GM23338 (cell line): ENCODE measurements around the gene KHDC3L. TPM values are rescaled to one million over a fixed set of nuclear protein-coding genes. Genes with fewer than 3 reads are reported as not detected.

Source experiments
- ATAC-seq: fragments of 200-7000 bp; cut with Tn5 transposase; 3 replicates; pipeline ENCODE4 v1.9.1; 2020
- DNase-seq: peaks from one replicate; pipeline ENCODE4 v3.0.0-alpha.2; 2015; ENCODE audit warnings: low spot score
- H2AFZ ChIP-seq: fragments of 200-600 bp; sonication (generic); 2 replicates; pipeline ENCODE4 v1.8.0; 2016; ENCODE audit warnings: antibody characterized with exemption, mild to moderate bottlenecking, moderate library complexity
- H3F3A ChIP-seq: fragments of 200-600 bp; sonication (generic); replicated peaks from 2 replicates; pipeline ENCODE4 v1.8.0; 2017; ENCODE audit warnings: antibody characterized with exemption, mixed run types, low read depth
- H3K27ac ChIP-seq: fragments of 200-600 bp; sonication (generic); 2 replicates; pipeline ENCODE4 v1.6.1; 2016; ENCODE audit warnings: low read depth
- H3K27me3 ChIP-seq: fragments of 200-600 bp; sonication (generic); 2 replicates; pipeline ENCODE4 v1.8.0; 2016; ENCODE audit warnings: mild to moderate bottlenecking, mixed run types, moderate library complexity; ENCODE audit not compliant: insufficient read depth
- H3K36me3 ChIP-seq: fragments of 200-600 bp; sonication (generic); 2 replicates; pipeline ENCODE4 v1.8.0; 2016; ENCODE audit warnings: mild to moderate bottlenecking; ENCODE audit not compliant: insufficient read depth
- H3K4me1 ChIP-seq: fragments of 200-600 bp; sonication (generic); 2 replicates; pipeline ENCODE4 v1.8.0; 2016; ENCODE audit warnings: mild to moderate bottlenecking, moderate library complexity; ENCODE audit not compliant: insufficient read depth
- H3K4me2 ChIP-seq: fragments of 200-600 bp; sonication (generic); 2 replicates; pipeline ENCODE4 v1.7.1; 2017; ENCODE audit warnings: mixed run types
- H3K4me3 ChIP-seq: fragments of 200-600 bp; sonication (generic); 2 replicates; pipeline ENCODE4 v1.6.1; 2016; ENCODE audit warnings: mixed run types
- H3K79me2 ChIP-seq: fragments of 200-600 bp; sonication (generic); replicated peaks from 2 replicates; pipeline ENCODE4 v1.8.0; 2017; ENCODE audit warnings: mild to moderate bottlenecking; ENCODE audit not compliant: insufficient read depth
- H3K9me2 ChIP-seq: fragments of 200-600 bp; sonication (generic); 2 replicates; pipeline ENCODE4 v1.8.0; 2017; ENCODE audit not compliant: insufficient read depth
- H4K20me1 ChIP-seq: fragments of 200-600 bp; sonication (generic); replicated peaks from 2 replicates; pipeline ENCODE4 v1.8.0; 2017; ENCODE audit warnings: mild to moderate bottlenecking; ENCODE audit not compliant: insufficient read depth
- H3K27ac Mint-ChIP-seq: 2 replicates; pipeline ENCODE4 v1.8.0; 2020; ENCODE audit warnings: inconsistent platforms, mild to moderate bottlenecking, moderate library complexity, mixed read lengths
- H3K27me3 Mint-ChIP-seq: 3 replicates; pipeline ENCODE4 v1.8.0; 2022; ENCODE audit warnings: low read depth, mild to moderate bottlenecking, moderate library complexity, mixed read lengths, inconsistent platforms; ENCODE audit not compliant: insufficient read depth, poor library complexity
- H3K36me3 Mint-ChIP-seq: 3 replicates; pipeline ENCODE4 v1.8.0; 2021; ENCODE audit warnings: low read depth, mild to moderate bottlenecking, inconsistent platforms, moderate library complexity, mixed read lengths
- H3K4me1 Mint-ChIP-seq: 3 replicates; pipeline ENCODE4 v1.8.0; 2020; ENCODE audit warnings: mild to moderate bottlenecking, inconsistent platforms, mixed read lengths
- H3K4me3 Mint-ChIP-seq: 3 replicates; pipeline ENCODE4 v1.8.0; 2021; ENCODE audit warnings: moderate library complexity, mild to moderate bottlenecking, inconsistent platforms, mixed read lengths
- H3K9me3 Mint-ChIP-seq: 3 replicates; pipeline ENCODE4 v1.8.0; 2020; ENCODE audit warnings: moderate library complexity, mild to moderate bottlenecking, inconsistent platforms, mixed read lengths
- CTCF ChIP-seq, 2 experiments: fragments of 200-600 bp in 1 of 2; sonication (generic) in 1 of 2; conservative IDR thresholded peaks; 2 replicates each; pipeline versions ENCODE4 v1.5.1 to v1.6.1; 2016 to 2017; ENCODE audit warnings: antibody characterized with exemption in 2 of 2, low read depth in 2 of 2, mild to moderate bottlenecking in 2 of 2, moderate library complexity in 1 of 2
- EZH2 ChIP-seq: fragments of 200-600 bp; sonication (generic); IDR thresholded peaks from one replicate; pipeline ENCODE4 v1.8.0; 2017; ENCODE audit warnings: antibody characterized with exemption, mild to moderate bottlenecking, low read depth; ENCODE audit not compliant: unreplicated experiment
- EZH2phosphoT487 ChIP-seq: fragments of 200-600 bp; sonication (generic); IDR thresholded peaks from one replicate; pipeline ENCODE4 v1.8.1; 2018; ENCODE audit warnings: antibody characterized with exemption; ENCODE audit not compliant: unreplicated experiment
- JUNB ChIP-seq: IDR thresholded peaks from one replicate; pipeline ENCODE4 v1.6.1; 2016; ENCODE audit warnings: antibody characterized with exemption; ENCODE audit not compliant: unreplicated experiment
- NANOG ChIP-seq: IDR thresholded peaks from 2 replicates; pipeline ENCODE4 v1.6.1; 2016; ENCODE audit warnings: antibody characterized with exemption, borderline replicate concordance
- REST ChIP-seq: IDR thresholded peaks from one replicate; pipeline ENCODE4 v1.6.1; 2018; ENCODE audit warnings: antibody characterized with exemption; ENCODE audit not compliant: unreplicated experiment
- STAT1 ChIP-seq: IDR thresholded peaks from one replicate; pipeline ENCODE4 v1.6.1; 2016; ENCODE audit warnings: antibody characterized with exemption; ENCODE audit not compliant: unreplicated experiment
- ZNF114 ChIP-seq: fragments of 250-450 bp; sonication (Bioruptor Pico); IDR thresholded peaks from 2 replicates; pipeline ENCODE4 v1.5.0; 2020; ENCODE audit warnings: mild to moderate bottlenecking, moderate library complexity
- ZNF331 ChIP-seq: fragments of 250-450 bp; sonication (Bioruptor Pico); IDR thresholded peaks from 2 replicates; pipeline ENCODE4 v1.5.0; 2020; ENCODE audit warnings: low read depth, mild to moderate bottlenecking, moderate library complexity
- ZNF462 ChIP-seq: fragments of 250-450 bp; sonication (Bioruptor Pico); IDR thresholded peaks from 2 replicates; pipeline ENCODE4 v1.5.0; 2020; ENCODE audit warnings: mild to moderate bottlenecking, moderate library complexity
- polyA plus RNA-seq: library from polyadenylated mRNA; unstranded; fragments of >200 nt; fragmentation: Nextera tagmentation; extraction: Ambion mirVana; gene quantifications from 2 replicates; pipeline ENCODE4 v1.2.1, GENCODE V29; 2016
- total RNA-seq: library from RNA; depleted of rRNA; stranded (reverse); fragments of >200 nt; shearing (Covaris generic); gene quantifications from 2 replicates; pipeline ENCODE4 v1.2.3, GENCODE V29; 2014

The KHDC3L gene
- total and polyA plus RNA-seq, 2 experiments from 2014 or later = not detected

- peaks cover 4% of the 10 kb centered on the region for H3K27me3 Mint-ChIP-seq
- H3K36me3 ChIP-seq = no peaks in the 10 kb centered on the region
- H2AFZ ChIP-seq = no peak within 1 kb of the TSS; the same call in none of the 2 replicates
- peaks cover 11% of the 10 kb centered on the region for H3K4me1 ChIP-seq
- H3K9me2 ChIP-seq = no peaks in the 10 kb centered on the region
- H3K27ac ChIP-seq = no peak within 1 kb of the TSS
- no peak within 1 kb of the TSS for H3K4me2 ChIP-seq
- no peak within 1 kb of the TSS for H3K27ac Mint-ChIP-seq
- 0 out of 2 replicates have a peak, but pooled peaks cover 9% of the 10 kb centered on the region for H3F3A ChIP-seq
- H3K27me3 ChIP-seq = peaks cover 4% of the 10 kb centered on the region; the same call in 1 of the 2 replicates
- ATAC-seq (peak; percentile 72), DNase-seq (peak; percentile 77)
- H3K9me3 Mint-ChIP-seq = peaks cover 2% of the 10 kb centered on the region; the same call in 1 of the 3 replicates
- no peak within 1 kb of the TSS for H3K4me3 Mint-ChIP-seq
- peaks cover 4% of the 10 kb centered on the region; the same call in 1 of the 3 replicates for H3K36me3 Mint-ChIP-seq
- no peaks in the 10 kb centered on the region for H3K79me2 ChIP-seq
- no peaks in the 10 kb centered on the region for H4K20me1 ChIP-seq
- TF ChIP-seq JUNB (no peak), ZNF462 (no peak), ZNF331 (CRISPR knock-in tag) (no peak), CTCF (conservative IDR thresholded peaks at IDR 0.05; ENCODE audit: low read depth in 2 of 2) (no peak), STAT1 (no peak), ZNF114 (CRISPR knock-in tag) (no peak), EZH2phosphoT487 (no peak), EZH2 (no peak), REST (no peak), NANOG (no peak)
- no peak within 1 kb of the TSS for H3K4me3 ChIP-seq
- H3K4me1 Mint-ChIP-seq = peaks cover 9% of the 10 kb centered on the region; the same call in 2 of the 3 replicates
Observed at GRCh38 chr6:73394577-73395354, 32.3 kb downstream of the KHDC3L start, which contains the start of gene DDX43. DDX43 (plus strand) TSS chr6:73394828; CDS start chr6:73394906, 78 bp downstream.
